HG03558 (cell line): ENCODE results near the gene ATP5IF1.

Experiments
- ATAC-seq: cut with Tn5 transposase; IDR thresholded peaks from one replicate; pipeline ENCODE4 v1.9.1; 2021; ENCODE audit warnings: moderate number of reproducible peaks; ENCODE audit not compliant: unreplicated experiment; ENCODE audit errors: extremely low read depth

ATP5IF1 gene

GRCh38 chr1:28259934-28260802 lies 24.2 kb downstream of the ATP5IF1 start:
- no peak for ATAC-seq

- ATAC-seq = no peak
Observed at GRCh38 chr1:28260803-28261174, 24.9 kb downstream of the ATP5IF1 start.

- ATAC-seq = no peak
Observed at GRCh38 chr1:28264897-28265296, 29.0 kb downstream of the ATP5IF1 start.

GRCh38 chr1:28265577-28265976 lies 29.7 kb downstream of the ATP5IF1 start:
- no peak for ATAC-seq

- no peak for ATAC-seq
Observed at GRCh38 chr1:28266920-28267322, 31.0 kb downstream of the ATP5IF1 start.

- no peak for ATAC-seq
Observed at GRCh38 chr1:28267633-28268032, 31.7 kb downstream of the ATP5IF1 start.

GRCh38 chr1:28269529-28269928 lies 33.6 kb downstream of the ATP5IF1 start:
- ATAC-seq = no peak

GRCh38 chr1:28272215-28272852 lies 36.4 kb downstream of the ATP5IF1 start:
- ATAC-seq = no peak

- ATAC-seq = no peak
Observed at GRCh38 chr1:28273216-28273860, 37.4 kb downstream of the ATP5IF1 start.

- no peak for ATAC-seq
Observed at GRCh38 chr1:28278763-28279162, 42.8 kb downstream of the ATP5IF1 start.

- ATAC-seq = no peak
Observed at GRCh38 chr1:28279721-28280120, 43.8 kb downstream of the ATP5IF1 start.

- ATAC-seq = no peak
Observed at GRCh38 chr1:28280501-28280900, 44.6 kb downstream of the ATP5IF1 start.

- ATAC-seq = no peak
Observed at GRCh38 chr1:28280977-28281381, 45.1 kb downstream of the ATP5IF1 start.

GRCh38 chr1:28281608-28282425 lies 45.9 kb downstream of the ATP5IF1 start:
- no peak for ATAC-seq

GRCh38 chr1:28282426-28283407 lies 46.8 kb downstream of the ATP5IF1 start:
- ATAC-seq = no peak

- no peak for ATAC-seq
Observed at GRCh38 chr1:28286111-28286510, 50.2 kb downstream of the ATP5IF1 start.
